Measurements from ENCODE around the gene HOXB8.

The HOXB8 gene

GRCh38 chr17:48577330-48577945 lies 37.7 kb downstream of the HOXB8 start:
- peak overlapping the region; percentile 60 for H3K4me3 ChIP-seq (ENCODE audit: control insufficient read depth, low read depth, low read length)
- DNase-seq (ENCODE audit: low read depth): peak; percentile 61
- no peak for TF ChIP-seq CTCF (conservative IDR thresholded peaks at IDR 0.05; ENCODE audit: control insufficient read depth, insufficient read depth, low read depth, low read length)

DNA sequence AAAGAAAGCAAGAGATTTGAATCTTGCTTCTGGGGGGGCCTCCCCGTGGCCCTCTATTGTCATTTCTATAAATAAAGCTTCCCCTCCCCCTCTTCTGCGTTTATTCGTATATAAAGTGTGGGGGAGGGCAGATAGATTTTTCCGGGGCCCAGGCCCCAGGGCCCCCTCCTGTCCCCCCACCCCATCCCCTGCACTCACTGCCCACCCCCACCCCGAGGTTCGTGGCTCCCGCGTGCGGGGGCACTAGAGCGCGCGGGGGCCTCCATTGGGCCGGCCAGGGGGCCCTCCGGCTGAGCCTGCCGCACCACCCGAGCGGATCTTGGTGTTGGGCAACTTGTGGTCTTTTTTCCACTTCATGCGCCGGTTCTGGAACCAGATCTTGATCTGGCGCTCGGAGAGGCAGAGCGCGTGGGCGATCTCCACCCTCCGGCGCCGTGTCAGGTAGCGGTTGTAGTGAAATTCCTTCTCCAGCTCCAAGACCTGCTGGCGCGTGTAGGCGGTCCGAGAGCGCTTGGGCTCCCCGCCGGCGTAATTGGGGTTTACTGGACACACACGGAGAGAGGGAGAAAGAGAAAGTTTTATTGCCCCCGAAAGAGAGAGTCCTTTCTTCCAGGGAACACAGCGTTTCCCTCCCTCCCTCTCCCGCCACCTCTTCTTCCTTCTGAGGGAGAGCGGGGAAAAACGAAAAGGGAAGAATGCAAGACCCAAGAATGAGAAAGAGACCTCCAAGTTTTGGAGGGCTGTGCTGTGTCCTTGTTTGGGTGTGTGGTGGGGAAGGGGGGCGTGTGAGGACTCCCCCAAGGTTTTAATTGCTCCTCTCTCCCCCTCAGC lies 38.4 kb downstream of the HOXB8 start:
- peak; percentile 81 for DNase-seq (ENCODE audit: low read depth)
- peak overlapping the region; percentile 60 for H3K4me3 ChIP-seq (ENCODE audit: control insufficient read depth, low read depth, low read length)
- no peak for TF ChIP-seq CTCF (conservative IDR thresholded peaks at IDR 0.05; ENCODE audit: control insufficient read depth, insufficient read depth, low read depth, low read length)

GRCh38 chr17:48575673-48576478 lies 39.2 kb downstream of the HOXB8 start:
- no peak for TF ChIP-seq CTCF (conservative IDR thresholded peaks at IDR 0.05; ENCODE audit: control insufficient read depth, insufficient read depth, low read depth, low read length)
- H3K4me3 ChIP-seq (ENCODE audit: control insufficient read depth, low read depth, low read length): peak overlapping the region; percentile 60
- DNase-seq (ENCODE audit: low read depth): no peak

- DNase-seq (ENCODE audit: low read depth): peak; percentile 57
- peak overlapping the region; percentile 36 for H3K4me3 ChIP-seq (ENCODE audit: control insufficient read depth, low read depth, low read length)
- TF ChIP-seq CTCF (conservative IDR thresholded peaks at IDR 0.05; ENCODE audit: control insufficient read depth, insufficient read depth, low read depth, low read length): no peak
Measured at GRCh38 chr17:48575066-48575582, 40.0 kb downstream of the HOXB8 start.

- H3K4me3 ChIP-seq (ENCODE audit: control insufficient read depth, low read depth, low read length): peak overlapping the region; percentile 36
- no peak for TF ChIP-seq CTCF (conservative IDR thresholded peaks at IDR 0.05; ENCODE audit: control insufficient read depth, insufficient read depth, low read depth, low read length)
- no peak for DNase-seq (ENCODE audit: low read depth)
Measured at GRCh38 chr17:48574505-48575065, 40.5 kb downstream of the HOXB8 start.

- peak overlapping the region; percentile 34 for H3K4me3 ChIP-seq (ENCODE audit: control insufficient read depth, low read depth, low read length)
- no peak for DNase-seq (ENCODE audit: low read depth)
- no peak for TF ChIP-seq CTCF (conservative IDR thresholded peaks at IDR 0.05; ENCODE audit: control insufficient read depth, insufficient read depth, low read depth, low read length)
Measured at GRCh38 chr17:48571826-48572417, 43.2 kb downstream of the HOXB8 start.

All from fibroblast of mammary gland (primary cell).